ENCODE measurements around the gene MRC2. TPM values are rescaled to one million over a fixed set of nuclear protein-coding genes. Genes with fewer than 3 reads are reported as not detected.
"Not testable (repeated sequence)": the region's sequence is repeated elsewhere in the genome, so short reads cannot be mapped to it uniquely, and the experiment has no call there.

MRC2 gene
- polyA plus RNA-seq, 2 of the 4 experiments (the other 2 are of a cell fraction): 20.2 to 57.3 TPM

DNA sequence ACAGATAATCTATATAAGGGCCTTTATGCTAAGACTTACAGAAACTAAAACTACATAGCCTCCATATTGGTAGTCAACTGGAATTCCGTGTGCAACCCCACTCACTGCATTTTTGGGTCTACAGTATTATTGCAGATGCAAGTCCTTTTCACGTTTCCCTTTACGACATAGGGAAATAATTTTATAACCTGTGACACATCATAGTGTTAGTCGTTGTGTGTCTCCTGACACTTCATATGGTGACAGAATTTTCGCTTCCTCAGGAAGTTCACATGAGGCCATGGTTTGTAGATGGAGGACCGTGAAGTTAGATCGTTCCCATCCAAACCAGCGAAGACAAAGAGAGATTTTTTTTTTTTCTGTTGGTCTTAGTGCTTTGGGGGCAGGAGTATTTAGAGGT, 15.7 kb upstream of the MRC2 start (continued):
- TF ChIP-seq, protein P1, sequence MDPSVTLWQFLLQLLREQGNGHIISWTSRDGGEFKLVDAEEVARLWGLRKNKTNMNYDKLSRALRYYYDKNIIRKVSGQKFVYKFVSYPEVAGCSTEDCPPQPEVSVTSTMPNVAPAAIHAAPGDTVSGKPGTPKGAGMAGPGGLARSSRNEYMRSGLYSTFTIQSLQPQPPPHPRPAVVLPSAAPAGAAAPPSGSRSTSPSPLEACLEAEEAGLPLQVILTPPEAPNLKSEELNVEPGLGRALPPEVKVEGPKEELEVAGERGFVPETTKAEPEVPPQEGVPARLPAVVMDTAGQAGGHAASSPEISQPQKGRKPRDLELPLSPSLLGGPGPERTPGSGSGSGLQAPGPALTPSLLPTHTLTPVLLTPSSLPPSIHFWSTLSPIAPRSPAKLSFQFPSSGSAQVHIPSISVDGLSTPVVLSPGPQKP (IDR thresholded peaks at IDR 0.05; ENCODE audit: low read depth, low read length): no peak
- TF ChIP-seq CBX2 (IDR thresholded peaks at IDR 0.05; ENCODE audit: borderline replicate concordance, low read depth) (no peak), CBX8 (IDR thresholded peaks at IDR 0.05) (no peak), MAFK (IDR thresholded peaks at IDR 0.05; ENCODE audit: partially characterized antibody) (no peak)

DNA sequence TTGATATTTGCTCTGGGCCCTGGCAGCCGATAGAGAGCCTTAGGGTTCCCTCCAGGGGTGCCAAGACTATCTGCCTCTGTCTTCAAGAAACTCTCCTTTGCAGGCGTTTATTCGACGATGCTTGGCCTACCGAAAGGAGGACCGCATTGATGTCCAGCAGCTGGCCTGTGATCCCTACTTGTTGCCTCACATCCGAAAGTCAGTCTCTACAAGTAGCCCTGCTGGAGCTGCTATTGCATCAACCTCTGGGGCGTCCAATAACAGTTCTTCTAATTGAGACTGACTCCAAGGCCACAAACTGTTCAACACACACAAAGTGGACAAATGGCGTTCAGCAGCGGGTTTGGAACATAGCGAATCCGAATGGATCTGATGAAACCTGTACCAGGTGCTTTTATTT, 15.2 kb upstream of the MRC2 start:
- DNase-seq (ENCODE audit: low read depth in 1 of 2, low spot score in 1 of 2); ATAC-seq; H3K4me3 ChIP-seq; H3K4me2 ChIP-seq; H3K27ac ChIP-seq; H3K4me1 ChIP-seq; FAIRE-seq; H3K9me3 ChIP-seq; POLR2A ChIA-PET; CTCF ChIA-PET: not testable (repeated sequence)
- 99% methylated on average over 12 of the region's 12 CpGs for WGBS (ENCODE audit: missing lambda C conversion rate)

- ATAC-seq; POLR2A ChIA-PET; H3K27ac ChIP-seq; DNase-seq (ENCODE audit: low read depth in 1 of 2, low spot score in 1 of 2); H3K4me2 ChIP-seq; FAIRE-seq; H3K9me3 ChIP-seq; H3K4me3 ChIP-seq; H3K4me1 ChIP-seq: not testable (repeated sequence)
- CTCF ChIA-PET: interaction anchor here (1.7 kb wide), 1 partner anchor 60 kb away, joined by 7 read pairs; no protein-coding TSS in a partner anchor
- 89% methylated on average over 4 of the region's 4 CpGs for WGBS (ENCODE audit: missing lambda C conversion rate)
Observed at GRCh38 chr17:62613095-62613494, 14.4 kb upstream of the MRC2 start.

- DNase-seq (ENCODE audit: low read depth in 1 of 2, low spot score in 1 of 2) (no peak), FAIRE-seq (no peak), ATAC-seq (no peak; a peak in 1 of 6 replicates)
- H3K4me2 ChIP-seq: no peak overlapping the region
- no peaks in the 10 kb centered on the region for H3K4me1 ChIP-seq
- H3K4me3 ChIP-seq: no peak overlapping the region
- H3K9me3 ChIP-seq: no peaks in the 10 kb centered on the region
- 79% methylated on average over 6 of the region's 6 CpGs for WGBS (ENCODE audit: missing lambda C conversion rate)
- ChIA-PET CTCF (interaction anchor here (1.7 kb wide), 1 partner anchor 61 kb away, joined by 7 read pairs; no protein-coding TSS in a partner anchor), POLR2A (no interaction called here)
- no peak for TF ChIP-seq TP53 (CRISPR knock-in tag; IDR thresholded peaks at IDR 0.05)
- TF ChIP-seq, protein P1 (IDR thresholded peaks at IDR 0.05; ENCODE audit: low read depth, low read length): no peak
- TF ChIP-seq RARB (CRISPR knock-in tag; IDR thresholded peaks at IDR 0.05): no peak
- TF ChIP-seq RFX5 (IDR thresholded peaks at IDR 0.05): no peak
- no peak for TF ChIP-seq USF2 (IDR thresholded peaks at IDR 0.05)
- no peak for TF ChIP-seq JUN (IDR thresholded peaks at IDR 0.05)
- H3K27ac ChIP-seq: no peak overlapping the region
Observed at GRCh38 chr17:62614142-62614541, 13.3 kb upstream of the MRC2 start.

GRCh38 chr17:62615503-62615902, 12.0 kb upstream of the MRC2 start:
- ChIA-PET CTCF (interaction anchor here (1.1 kb wide), 1 partner anchor 35 kb away, joined by 3 read pairs; no protein-coding TSS in a partner anchor), POLR2A (no interaction called here)
- ATAC-seq (no peak), FAIRE-seq (no peak), DNase-seq (ENCODE audit: low read depth in 1 of 2, low spot score in 1 of 2) (no peak)
- no peaks in the 10 kb centered on the region for H3K4me1 ChIP-seq
- 87% methylated on average over 4 of the region's 4 CpGs for WGBS (ENCODE audit: missing lambda C conversion rate)
- no peak for TF ChIP-seq JUN (IDR thresholded peaks at IDR 0.05)
- no peak for TF ChIP-seq EP300 (IDR thresholded peaks at IDR 0.05)
- TF ChIP-seq, protein P2, sequence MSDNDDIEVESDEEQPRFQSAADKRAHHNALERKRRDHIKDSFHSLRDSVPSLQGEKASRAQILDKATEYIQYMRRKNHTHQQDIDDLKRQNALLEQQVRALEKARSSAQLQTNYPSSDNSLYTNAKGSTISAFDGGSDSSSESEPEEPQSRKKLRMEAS (IDR thresholded peaks at IDR 0.05): no peak
- TF ChIP-seq, protein P3, sequence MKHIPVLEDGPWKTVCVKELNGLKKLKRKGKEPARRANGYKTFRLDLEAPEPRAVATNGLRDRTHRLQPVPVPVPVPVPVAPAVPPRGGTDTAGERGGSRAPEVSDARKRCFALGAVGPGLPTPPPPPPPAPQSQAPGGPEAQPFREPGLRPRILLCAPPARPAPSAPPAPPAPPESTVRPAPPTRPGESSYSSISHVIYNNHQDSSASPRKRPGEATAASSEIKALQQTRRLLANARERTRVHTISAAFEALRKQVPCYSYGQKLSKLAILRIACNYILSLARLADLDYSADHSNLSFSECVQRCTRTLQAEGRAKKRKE (CRISPR knock-in tag; IDR thresholded peaks at IDR 0.05; ENCODE audit: low read depth): no peak
- TF ChIP-seq CBX8 (IDR thresholded peaks at IDR 0.05): no peak
- no peak for TF ChIP-seq ZNF302 (CRISPR knock-in tag; IDR thresholded peaks at IDR 0.05)
- H3K4me2 ChIP-seq: no peak overlapping the region
- no peaks in the 10 kb centered on the region for H3K9me3 ChIP-seq
- H3K27ac ChIP-seq: no peak overlapping the region
- no peak overlapping the region for H3K4me3 ChIP-seq

All from A549 (cell line).